ENCODE measurements around the gene BAIAP2L1. TPM values are rescaled to one million over a fixed set of nuclear protein-coding genes. Genes with fewer than 3 reads are reported as not detected.
A peak's percentile ranks its signal among the peaks of the same experiment; 100 is the strongest.

The BAIAP2L1 gene
- polyA plus RNA-seq, 1 donor from 2014 or later: 0.49 TPM

GRCh38 chr7:98355250-98355538 is 45.7 kb downstream of the BAIAP2L1 start:
- H3K4me1 Mint-ChIP-seq: no peaks in the 10 kb centered on the region
- H3K4me3 Mint-ChIP-seq: no peak overlapping the region
- H3K36me3 Mint-ChIP-seq: no peaks in the 10 kb centered on the region
- peaks cover 7% of the 10 kb centered on the region for H3K27me3 Mint-ChIP-seq
- H3K27ac Mint-ChIP-seq: no peak overlapping the region
- no peaks in the 10 kb centered on the region for H3K9me3 Mint-ChIP-seq

GRCh38 chr7:98354511-98355249 is 46.2 kb downstream of the BAIAP2L1 start:
- H3K27ac Mint-ChIP-seq: no peak overlapping the region
- no peaks in the 10 kb centered on the region for H3K4me1 Mint-ChIP-seq
- no peak overlapping the region for H3K4me3 Mint-ChIP-seq
- peaks cover 0 to 3% (median 0%) of the 10 kb centered on the region in 3 donors for H3K9me3 Mint-ChIP-seq
- H3K27me3 Mint-ChIP-seq: peaks cover 8% of the 10 kb centered on the region
- H3K36me3 Mint-ChIP-seq: no peaks in the 10 kb centered on the region

GRCh38 chr7:98354052-98354451 is 46.8 kb downstream of the BAIAP2L1 start:
- H3K27me3 Mint-ChIP-seq: peaks cover 8% of the 10 kb centered on the region
- H3K27ac Mint-ChIP-seq: no peak overlapping the region
- H3K36me3 Mint-ChIP-seq: no peaks in the 10 kb centered on the region
- no peak overlapping the region for H3K4me3 Mint-ChIP-seq
- no peaks in the 10 kb centered on the region for H3K4me1 Mint-ChIP-seq
- H3K9me3 Mint-ChIP-seq: peaks cover 0 to 3% (median 0%) of the 10 kb centered on the region in 3 donors

- peaks cover 0 to 3% (median 0%) of the 10 kb centered on the region in 3 donors for H3K9me3 Mint-ChIP-seq
- H3K36me3 Mint-ChIP-seq: no peaks in the 10 kb centered on the region
- no peak overlapping the region for H3K27ac Mint-ChIP-seq
- no peak overlapping the region for H3K4me3 Mint-ChIP-seq
- peaks cover 11% of the 10 kb centered on the region for H3K27me3 Mint-ChIP-seq
- H3K4me1 Mint-ChIP-seq: peaks cover 0 to 1% (median 0%) of the 10 kb centered on the region in 3 donors
Measured at GRCh38 chr7:98352621-98353020, 48.3 kb downstream of the BAIAP2L1 start.

- peaks cover 16% of the 10 kb centered on the region for H3K27me3 Mint-ChIP-seq
- no peak overlapping the region for H3K4me3 Mint-ChIP-seq
- peaks cover 0 to 5% (median 0%) of the 10 kb centered on the region in 3 donors for H3K4me1 Mint-ChIP-seq
- peaks cover 0 to 3% (median 0%) of the 10 kb centered on the region in 3 donors for H3K9me3 Mint-ChIP-seq
- no peaks in the 10 kb centered on the region for H3K36me3 Mint-ChIP-seq
- peak overlapping the region in 1 of 3 donors; percentile 2 for H3K27ac Mint-ChIP-seq
Measured at GRCh38 chr7:98351136-98351535, 49.8 kb downstream of the BAIAP2L1 start.

GRCh38 chr7:98348726-98349474 is 52.0 kb downstream of the BAIAP2L1 start:
- Mint-ChIP-seq H3K4me3 (no peak overlapping the region), H3K4me1 (peaks cover 0 to 5% (median 0%) of the 10 kb centered on the region in 3 donors), H3K9me3 (peaks cover 0 to 4% (median 0%) of the 10 kb centered on the region in 3 donors), H3K36me3 (no peaks in the 10 kb centered on the region), H3K27me3 (peaks cover 20% of the 10 kb centered on the region), H3K27ac (no peak overlapping the region)

- peaks cover 15% of the 10 kb centered on the region for H3K27me3 Mint-ChIP-seq
- no peak overlapping the region for H3K4me3 Mint-ChIP-seq
- peaks cover 2% of the 10 kb centered on the region for H3K36me3 Mint-ChIP-seq
- peaks cover 0 to 5% (median 0%) of the 10 kb centered on the region in 3 donors for H3K4me1 Mint-ChIP-seq
- peaks cover 0 to 4% (median 0%) of the 10 kb centered on the region in 3 donors for H3K9me3 Mint-ChIP-seq
- peak overlapping the region in 1 of 3 donors; percentile 65 for H3K27ac Mint-ChIP-seq
Measured at GRCh38 chr7:98346515-98347069, 54.3 kb downstream of the BAIAP2L1 start.

GRCh38 chr7:98341106-98341505 is 59.8 kb downstream of the BAIAP2L1 start:
- Mint-ChIP-seq H3K36me3 (peaks cover 2% of the 10 kb centered on the region), H3K9me3 (peaks cover 0 to 4% (median 3%) of the 10 kb centered on the region in 3 donors), H3K27me3 (peaks cover 6% of the 10 kb centered on the region), H3K4me3 (no peak overlapping the region), H3K4me1 (no peaks in the 10 kb centered on the region), H3K27ac (peak overlapping the region in 1 of 3 donors; percentile 23)

- Mint-ChIP-seq H3K4me3 (no peak overlapping the region), H3K9me3 (peaks cover 0 to 4% (median 3%) of the 10 kb centered on the region in 3 donors), H3K4me1 (no peaks in the 10 kb centered on the region), H3K36me3 (peaks cover 2% of the 10 kb centered on the region), H3K27ac (no peak overlapping the region), H3K27me3 (no peaks in the 10 kb centered on the region)
Measured at GRCh38 chr7:98339043-98339442, 61.8 kb downstream of the BAIAP2L1 start.

- H3K27me3 Mint-ChIP-seq: no peaks in the 10 kb centered on the region
- H3K27ac Mint-ChIP-seq: no peak overlapping the region
- no peaks in the 10 kb centered on the region for H3K4me1 Mint-ChIP-seq
- peaks cover 0 to 4% (median 2%) of the 10 kb centered on the region in 3 donors for H3K9me3 Mint-ChIP-seq
- no peak overlapping the region for H3K4me3 Mint-ChIP-seq
- H3K36me3 Mint-ChIP-seq: no peaks in the 10 kb centered on the region
Measured at GRCh38 chr7:98338441-98338840, 62.4 kb downstream of the BAIAP2L1 start.

GRCh38 chr7:98335411-98335977 is 65.4 kb downstream of the BAIAP2L1 start:
- H3K4me1 Mint-ChIP-seq: no peaks in the 10 kb centered on the region
- H3K27me3 Mint-ChIP-seq: no peaks in the 10 kb centered on the region
- H3K9me3 Mint-ChIP-seq: peaks cover 0 to 4% (median 4%) of the 10 kb centered on the region in 3 donors
- peak overlapping the region in 1 of 4 donors; percentile 6 for H3K4me3 Mint-ChIP-seq
- peaks cover 3% of the 10 kb centered on the region for H3K36me3 Mint-ChIP-seq
- no peak overlapping the region for H3K27ac Mint-ChIP-seq

- Mint-ChIP-seq H3K27me3 (no peaks in the 10 kb centered on the region), H3K27ac (no peak overlapping the region), H3K9me3 (peaks cover 1 to 4% (median 2%) of the 10 kb centered on the region in 3 donors), H3K4me3 (no peak overlapping the region), H3K4me1 (no peaks in the 10 kb centered on the region), H3K36me3 (peaks cover 3% of the 10 kb centered on the region)
Measured at GRCh38 chr7:98334081-98334480, 66.8 kb downstream of the BAIAP2L1 start.

- Mint-ChIP-seq H3K4me1 (no peaks in the 10 kb centered on the region), H3K9me3 (peaks cover 0 to 4% (median 2%) of the 10 kb centered on the region in 3 donors), H3K27ac (no peak overlapping the region), H3K4me3 (no peak overlapping the region), H3K27me3 (no peaks in the 10 kb centered on the region), H3K36me3 (peaks cover 3% of the 10 kb centered on the region)
Measured at GRCh38 chr7:98330926-98331529, 69.9 kb downstream of the BAIAP2L1 start.

- Mint-ChIP-seq H3K4me1 (no peaks in the 10 kb centered on the region), H3K27me3 (no peaks in the 10 kb centered on the region), H3K27ac (no peak overlapping the region), H3K36me3 (peaks cover 3% of the 10 kb centered on the region), H3K9me3 (peaks cover 0 to 4% (median 2%) of the 10 kb centered on the region in 3 donors), H3K4me3 (no peak overlapping the region)
Measured at GRCh38 chr7:98329791-98330373, 71.0 kb downstream of the BAIAP2L1 start.

Data from IgD-negative memory B cell (primary cell).